ENCODE data around the gene MADD.
"Not testable (repeated sequence)": the region's sequence is repeated elsewhere in the genome, so short reads cannot be mapped to it uniquely, and the experiment has no call there.

MADD gene

DNA sequence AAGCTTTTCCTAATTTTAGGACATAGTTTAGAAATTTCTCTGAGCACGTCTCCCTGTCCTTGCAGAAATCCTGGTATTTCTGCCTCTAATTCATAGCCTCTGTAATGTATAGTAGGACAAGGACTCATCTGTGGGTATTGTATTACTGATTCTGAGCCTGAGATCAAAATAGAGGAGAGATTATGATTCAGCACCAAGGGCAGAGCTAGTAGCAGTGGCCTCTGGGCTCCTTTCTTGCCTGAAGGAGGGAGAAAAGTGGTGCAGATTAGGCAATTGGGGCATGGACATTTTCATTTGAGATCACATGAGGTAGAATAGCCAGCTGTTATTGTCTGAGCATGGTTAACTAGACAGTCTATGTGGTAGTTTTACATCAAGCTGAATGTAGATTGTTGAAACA, 2.8 kb downstream of the MADD start:
- in situ Hi-C loops (cut with MboI; ENCODE audit: low sequenced_read_pairs): no loop called here

DNA sequence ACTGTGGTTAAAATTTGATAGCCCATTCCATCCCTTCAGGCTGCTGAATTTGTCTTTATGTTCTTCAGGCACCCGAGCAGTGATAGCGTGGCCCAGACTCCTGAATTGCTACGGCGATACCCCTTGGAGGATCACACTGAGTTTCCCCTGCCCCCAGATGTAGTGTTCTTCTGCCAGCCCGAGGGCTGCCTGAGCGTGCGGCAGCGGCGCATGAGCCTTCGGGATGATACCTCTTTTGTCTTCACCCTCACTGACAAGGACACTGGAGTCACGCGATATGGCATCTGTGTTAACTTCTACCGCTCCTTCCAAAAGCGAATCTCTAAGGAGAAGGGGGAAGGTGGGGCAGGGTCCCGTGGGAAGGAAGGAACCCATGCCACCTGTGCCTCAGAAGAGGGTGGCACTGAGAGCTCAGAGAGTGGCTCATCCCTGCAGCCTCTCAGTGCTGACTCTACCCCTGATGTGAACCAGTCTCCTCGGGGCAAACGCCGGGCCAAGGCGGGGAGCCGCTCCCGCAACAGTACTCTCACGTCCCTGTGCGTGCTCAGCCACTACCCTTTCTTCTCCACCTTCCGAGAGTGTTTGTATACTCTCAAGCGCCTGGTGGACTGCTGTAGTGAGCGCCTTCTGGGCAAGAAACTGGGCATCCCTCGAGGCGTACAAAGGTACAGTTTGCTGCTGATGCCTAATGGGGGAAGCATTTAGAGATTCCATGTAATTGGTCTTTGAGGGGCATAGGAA, 4.7 kb downstream of the MADD start:
- in situ Hi-C loops (cut with MboI; ENCODE audit: low sequenced_read_pairs): no loop called here

- in situ Hi-C loops (cut with MboI; ENCODE audit: low sequenced_read_pairs): no loop called here
Observed at GRCh38 chr11:47276923-47277322, 7.0 kb downstream of the MADD start.

DNA sequence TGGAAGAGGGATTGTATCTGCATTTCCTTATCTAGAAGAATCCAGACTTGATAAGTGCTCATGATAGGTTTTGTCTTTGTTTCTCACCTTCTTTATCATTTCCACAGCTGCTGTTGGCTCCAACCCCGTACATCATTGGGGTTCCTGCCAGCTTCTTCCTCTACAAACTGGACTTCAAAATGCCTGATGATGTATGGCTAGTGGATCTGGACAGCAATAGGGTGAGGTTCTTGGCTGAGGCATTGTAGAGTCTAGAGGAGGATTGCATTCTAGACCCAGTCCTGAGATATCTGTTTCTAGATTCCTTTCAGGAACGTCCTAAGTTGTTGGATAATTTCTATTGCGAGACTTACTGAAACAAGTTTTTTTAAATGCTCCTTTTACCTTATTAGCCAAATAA, 8.1 kb downstream of the MADD start:
- in situ Hi-C loops (cut with MboI; ENCODE audit: low sequenced_read_pairs): no loop called here

- in situ Hi-C loops (cut with MboI; ENCODE audit: low sequenced_read_pairs): no loop called here
Observed at GRCh38 chr11:47278769-47279168, 8.8 kb downstream of the MADD start.

GRCh38 chr11:47280099-47280498, 10.2 kb downstream of the MADD start:
- in situ Hi-C loops (cut with MboI; ENCODE audit: low sequenced_read_pairs): no loop called here

- in situ Hi-C loops (cut with MboI; ENCODE audit: low sequenced_read_pairs): no loop called here
Observed at GRCh38 chr11:47280860-47281259, 10.9 kb downstream of the MADD start.

GRCh38 chr11:47282462-47282861, 12.5 kb downstream of the MADD start:
- in situ Hi-C loops (cut with MboI; ENCODE audit: low sequenced_read_pairs): no loop called here

- in situ Hi-C loops (cut with MboI; ENCODE audit: low sequenced_read_pairs): no loop called here
Observed at GRCh38 chr11:47284151-47284550, 14.2 kb downstream of the MADD start.

DNA sequence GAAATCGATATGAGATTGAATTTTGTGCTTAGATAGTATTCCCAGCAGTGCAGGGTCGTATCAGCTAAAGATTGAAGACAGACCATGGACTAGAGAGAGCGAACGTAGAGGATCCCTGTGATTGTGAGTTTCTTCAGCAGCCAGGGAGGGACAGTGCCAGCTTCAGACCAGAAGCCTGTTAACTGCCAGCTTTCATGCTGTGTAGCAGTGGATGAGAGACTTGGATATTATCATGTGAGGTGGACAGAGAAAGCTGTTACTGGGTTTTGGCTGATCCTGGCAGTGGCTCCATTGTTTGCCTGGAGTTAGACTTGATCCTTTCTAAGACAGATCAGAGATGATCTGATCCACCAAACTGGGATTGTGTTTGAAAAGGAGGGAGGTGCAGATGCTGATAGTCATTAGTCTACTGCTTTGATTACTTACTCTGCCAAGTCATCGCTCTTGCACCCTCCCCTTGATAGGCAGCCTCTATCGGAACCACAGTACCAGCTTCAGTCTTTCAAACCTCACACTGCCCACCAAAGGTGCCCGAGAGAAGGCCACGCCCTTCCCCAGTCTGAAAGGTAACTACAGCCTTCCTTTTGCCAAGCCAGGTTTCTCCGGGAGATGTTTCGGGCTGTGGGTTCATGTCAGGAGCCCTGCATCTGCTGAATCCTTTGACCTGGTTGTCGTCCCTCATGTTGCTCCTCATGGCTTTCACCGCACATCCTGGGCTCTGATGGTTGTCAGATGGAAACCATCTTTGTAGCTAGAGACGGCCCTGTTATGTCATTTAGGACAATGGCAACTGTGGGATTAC, 16.2 kb downstream of the MADD start:
- in situ Hi-C loops (cut with MboI; ENCODE audit: low sequenced_read_pairs): no loop called here

GRCh38 chr11:47288066-47288465, 18.1 kb downstream of the MADD start:
- in situ Hi-C loops (cut with MboI; ENCODE audit: low sequenced_read_pairs): no loop called here

DNA sequence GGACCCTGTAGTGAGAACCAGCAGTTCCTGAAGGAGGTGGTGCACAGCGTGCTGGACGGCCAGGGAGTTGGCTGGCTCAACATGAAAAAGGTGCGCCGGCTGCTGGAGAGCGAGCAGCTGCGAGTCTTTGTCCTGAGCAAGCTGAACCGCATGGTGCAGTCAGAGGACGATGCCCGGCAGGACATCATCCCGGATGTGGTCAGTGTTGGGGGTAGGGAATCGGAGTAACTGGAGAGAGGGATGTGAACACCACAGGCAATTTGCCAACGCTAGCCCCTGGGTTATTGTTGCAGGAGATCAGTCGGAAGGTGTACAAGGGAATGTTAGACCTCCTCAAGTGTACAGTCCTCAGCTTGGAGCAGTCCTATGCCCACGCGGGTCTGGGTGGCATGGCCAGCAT, 19.9 kb downstream of the MADD start:
- in situ Hi-C loops (cut with MboI; ENCODE audit: low sequenced_read_pairs): no loop called here

- in situ Hi-C loops (cut with MboI; ENCODE audit: low sequenced_read_pairs): no loop called here
Observed at GRCh38 chr11:47295385-47295784, 25.5 kb downstream of the MADD start.

- in situ Hi-C loops (cut with MboI; ENCODE audit: low sequenced_read_pairs): no loop called here
Observed at GRCh38 chr11:47296045-47296444, 26.1 kb downstream of the MADD start.

DNA sequence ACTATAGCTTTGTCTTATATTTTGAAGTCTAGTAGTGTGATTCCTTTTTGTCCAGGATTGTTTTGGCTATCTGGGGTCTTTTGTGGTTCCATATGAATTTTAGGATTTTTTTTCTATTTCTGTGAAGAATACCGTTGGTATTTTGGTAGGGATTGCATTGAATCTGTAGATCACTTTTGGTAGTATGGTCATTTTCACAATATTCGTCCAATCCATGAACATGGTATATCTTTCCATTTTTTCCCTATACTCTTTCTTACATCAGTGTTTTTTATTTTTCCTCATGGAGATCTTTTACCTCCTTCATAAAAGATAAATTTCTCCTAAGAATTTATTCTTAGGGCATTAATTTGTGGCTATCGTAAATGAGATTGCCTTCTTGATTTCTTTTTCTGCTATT, 29.1 kb downstream of the MADD start:
- in situ Hi-C loops (cut with MboI; ENCODE audit: low sequenced_read_pairs): no loop called here

- in situ Hi-C loops (cut with MboI; ENCODE audit: low sequenced_read_pairs): no loop called here
Observed at GRCh38 chr11:47302853-47303252, 32.9 kb downstream of the MADD start.

DNA sequence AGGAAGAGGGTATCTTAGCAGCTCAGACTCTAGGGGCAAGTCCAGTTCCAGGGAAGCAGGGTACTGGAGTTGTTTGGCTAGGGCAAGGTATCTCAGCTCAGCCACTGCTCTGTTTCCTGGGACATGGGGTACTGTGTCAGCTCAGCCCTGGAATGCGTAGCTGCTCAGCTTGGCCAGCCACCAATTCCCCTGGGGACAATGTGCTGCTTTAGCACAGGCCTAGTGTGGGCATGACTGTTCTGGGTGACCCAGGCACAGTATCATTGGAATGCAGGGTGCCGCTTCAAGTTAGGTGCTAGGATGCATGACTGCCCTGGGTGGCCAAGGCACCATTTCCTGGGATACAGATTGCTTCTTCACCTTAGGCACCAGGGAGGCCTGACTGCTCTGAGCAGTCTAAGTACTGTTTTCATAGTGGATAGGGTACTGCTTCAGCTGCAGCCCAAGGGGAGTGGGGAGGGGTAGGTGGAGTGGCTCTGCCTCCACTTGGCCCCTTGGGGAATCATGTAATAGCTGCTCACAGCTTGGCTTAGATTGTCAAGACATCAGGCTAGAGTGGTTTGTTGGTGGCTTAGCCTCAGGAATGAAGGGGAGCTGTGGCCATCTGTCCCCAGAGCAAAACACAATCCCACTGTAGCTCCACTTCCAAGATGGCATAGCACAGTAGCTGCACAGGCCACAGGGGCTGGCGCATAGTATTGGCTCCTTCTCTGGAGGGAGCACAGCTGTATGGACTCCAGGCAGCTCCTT, 36.0 kb downstream of the MADD start:
- in situ Hi-C loops (cut with MboI; ENCODE audit: low sequenced_read_pairs): no loop called here

DNA sequence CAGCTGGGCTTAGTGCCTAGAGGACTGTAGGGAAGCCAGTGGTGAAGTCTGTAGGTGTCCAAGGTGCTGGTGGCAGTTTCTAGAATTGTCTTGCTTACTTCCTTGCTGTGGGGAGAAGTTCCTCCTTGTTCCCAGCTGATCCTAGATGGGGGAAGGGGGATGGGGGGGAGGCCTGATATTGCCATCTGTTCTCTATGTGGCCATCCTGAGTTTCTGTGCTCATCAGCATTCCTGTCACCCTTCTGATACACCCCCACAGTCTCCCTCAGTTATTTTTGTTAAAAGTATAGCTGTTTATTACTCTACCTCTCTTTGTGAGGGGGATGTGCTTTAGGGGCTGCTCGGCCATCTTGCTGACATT, 36.5 kb downstream of the MADD start:
- in situ Hi-C loops (cut with MboI; ENCODE audit: low sequenced_read_pairs): no loop called here

GRCh38 chr11:47308050-47308823, 38.3 kb downstream of the MADD start:
- in situ Hi-C loops (cut with MboI; ENCODE audit: low sequenced_read_pairs): no loop called here

- in situ Hi-C loops (cut with MboI; ENCODE audit: low sequenced_read_pairs): no loop called here
Observed at GRCh38 chr11:47314992-47315391, 45.1 kb downstream of the MADD start.

DNA sequence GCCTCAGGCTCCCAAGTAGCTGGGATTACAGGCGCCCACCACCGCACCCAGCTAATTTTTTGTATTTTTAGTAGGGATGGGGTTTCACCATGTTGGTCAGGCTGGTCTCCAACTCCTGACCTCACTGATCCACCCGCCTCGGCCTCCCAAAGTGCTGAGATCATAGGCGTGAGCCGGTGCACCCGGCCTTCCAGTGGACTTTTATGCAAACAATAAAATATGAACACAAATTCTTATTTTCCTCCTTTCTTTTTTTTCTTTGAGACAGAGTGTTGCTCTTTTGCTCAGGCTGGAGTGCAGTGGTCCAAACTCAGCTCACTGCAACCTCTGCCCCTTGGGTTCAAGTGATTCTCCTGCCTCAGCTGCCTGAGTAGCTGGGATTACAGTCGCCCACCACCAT, 46.6 kb downstream of the MADD start:
- in situ Hi-C loops (cut with MboI; ENCODE audit: low sequenced_read_pairs): not testable (repeated sequence)
